A549 (cell line): ENCODE measurements around the gene ZIK1.

ENCODE experiments used
- CBX8 ChIP-seq: fragments of 200-600 bp; sonication (generic); IDR thresholded peaks from 2 replicates; pipeline ENCODE4 v1.6.1; 2016
- CTCF ChIP-seq: fragments of >200 bp; sonication (Bioruptor Twin); formaldehyde crosslinking; IDR thresholded peaks from 3 replicates; pipeline ENCODE4 v1.5.1; 2016
- E2F6 ChIP-seq: IDR thresholded peaks from 2 replicates; pipeline ENCODE4 v1.6.1; 2012; ENCODE audit warnings: low read depth, borderline replicate concordance
- EHMT2 ChIP-seq: fragments of 200-600 bp; sonication (generic); IDR thresholded peaks from 2 replicates; pipeline ENCODE4 v1.6.1; 2016; ENCODE audit warnings: antibody characterized with exemption, low read depth, mild to moderate bottlenecking, moderate library complexity
- ESRRA ChIP-seq: fragments of 150-350 bp; IDR thresholded peaks from 2 replicates; pipeline ENCODE4 v1.6.1; 2014; ENCODE audit warnings: mild to moderate bottlenecking, low read length, borderline replicate concordance
- JUNB ChIP-seq: fragments of >200 bp; sonication (Bioruptor Twin); formaldehyde crosslinking; IDR thresholded peaks from 2 replicates; pipeline ENCODE4 v1.6.1; 2016
- MAX ChIP-seq: IDR thresholded peaks from 2 replicates; pipeline ENCODE4 v1.6.1; 2012
- POLR2A ChIP-seq: IDR thresholded peaks from 2 replicates; pipeline ENCODE4 v1.6.1; 2012; ENCODE audit warnings: mild to moderate bottlenecking, low read length
- POLR2AphosphoS2 ChIP-seq: conservative IDR thresholded peaks from 2 replicates; pipeline ENCODE4 v1.6.1; 2012; ENCODE audit warnings: low read length, improper control_type of control experiment, inconsistent platforms
- RAD21 ChIP-seq, 2 experiments: fragments of >200 bp in 1 of 2; sonication (Bioruptor Twin) in 1 of 2; formaldehyde crosslinking in 1 of 2; IDR thresholded peaks in 1 of 2; conservative IDR thresholded peaks in 1 of 2; 2 replicates in 1 of 2; 3 replicates in 1 of 2; pipeline ENCODE4 v1.6.1; 2012 to 2018; ENCODE audit warnings: inconsistent platforms in 1 of 2
- RARB ChIP-seq: fragments of 250-450 bp; sonication (Bioruptor Pico); IDR thresholded peaks from 2 replicates; pipeline ENCODE4 v1.8.0; 2021; ENCODE audit warnings: mild to moderate bottlenecking, moderate library complexity
- RCOR1 ChIP-seq: fragments of 150-350 bp; IDR thresholded peaks from 2 replicates; pipeline ENCODE4 v1.6.1; 2014; ENCODE audit warnings: antibody characterized with exemption, low read length, low read depth
- ZFP36 ChIP-seq: fragments of 450-650 bp; IDR thresholded peaks from 2 replicates; pipeline ENCODE4 v1.6.1; 2014; ENCODE audit warnings: borderline replicate concordance; ENCODE audit not compliant: partially characterized antibody
- ZNF302 ChIP-seq: fragments of 250-450 bp; sonication (Bioruptor Pico); IDR thresholded peaks from 2 replicates; pipeline ENCODE4 v1.9.0; 2021; ENCODE audit warnings: inconsistent platforms, mild to moderate bottlenecking, moderate library complexity

- no peak for TF ChIP-seq RARB (CRISPR knock-in tag)
- TF ChIP-seq RAD21 (conservative IDR thresholded peaks at IDR 0.05 in 1 of 2, IDR thresholded peaks at IDR 0.05 in 1 of 2), result no peak
- TF ChIP-seq E2F6, result no peak
- TF ChIP-seq CBX8, result no peak
- TF ChIP-seq ZNF302 (CRISPR knock-in tag), result no peak
- no peak for TF ChIP-seq ESRRA
- TF ChIP-seq CTCF, result no peak
- TF ChIP-seq MAX, result no peak
- no peak for TF ChIP-seq ZFP36
- no peak for TF ChIP-seq POLR2AphosphoS2
- TF ChIP-seq POLR2A, result no peak
- TF ChIP-seq JUNB, result no peak
- TF ChIP-seq RCOR1, result no peak
- TF ChIP-seq EHMT2, result no peak
Observed at GRCh38 chr19:57546513-57546912, 37.4 kb upstream of the ZIK1 start.
